ENCODE data around the gene LPAR5.
A peak's percentile ranks its signal among the peaks of the same experiment; 100 is the strongest.

Gene LPAR5

GRCh38 chr12:6605421-6606330, 30.1 kb downstream of the LPAR5 start (continued):
- peak; percentile 56 for TF ChIP-seq ZNF692 (tag by site-specific recombination; IDR thresholded peaks at IDR 0.05)
- TF ChIP-seq ZNF202 (tag by site-specific recombination; IDR thresholded peaks at IDR 0.05; ENCODE audit: borderline replicate concordance): no peak
- TF ChIP-seq ZNF366 (tag by site-specific recombination; conservative IDR thresholded peaks at IDR 0.05): no peak
- no peak for TF ChIP-seq GLI2 (tag by site-specific recombination; IDR thresholded peaks at IDR 0.05; ENCODE audit: borderline replicate concordance, low read depth)
- peak; percentile 61 for TF ChIP-seq CTCF (tag by site-specific recombination; IDR thresholded peaks at IDR 0.05)
- TF ChIP-seq SETDB1 (IDR thresholded peaks at IDR 0.05; ENCODE audit: insufficient read length, low read length): no peak
- no peak for TF ChIP-seq BCL11B (tag by site-specific recombination; IDR thresholded peaks at IDR 0.05; ENCODE audit: low read depth)
- no peak for TF ChIP-seq ZBTB1 (tag by site-specific recombination; IDR thresholded peaks at IDR 0.05)
- no peak; the same call in 1 of the 2 replicates for TF ChIP-seq ZNF768 (tag by site-specific recombination; IDR thresholded peaks at IDR 0.05)
- TF ChIP-seq PRDM1 (tag by site-specific recombination; IDR thresholded peaks at IDR 0.05): no peak
- 0 out of 2 replicates have a peak, but pooled peaks have one; percentile 15 for TF ChIP-seq KLF17 (tag by site-specific recombination; IDR thresholded peaks at IDR 0.05)
- peak; percentile 51 for TF ChIP-seq OSR2 (tag by site-specific recombination; IDR thresholded peaks at IDR 0.05)
- no peak for TF ChIP-seq GLIS1 (tag by site-specific recombination; IDR thresholded peaks at IDR 0.05)
- no peak for TF ChIP-seq PRDM4 (tag by site-specific recombination; IDR thresholded peaks at IDR 0.05)
- TF ChIP-seq, protein P1, sequence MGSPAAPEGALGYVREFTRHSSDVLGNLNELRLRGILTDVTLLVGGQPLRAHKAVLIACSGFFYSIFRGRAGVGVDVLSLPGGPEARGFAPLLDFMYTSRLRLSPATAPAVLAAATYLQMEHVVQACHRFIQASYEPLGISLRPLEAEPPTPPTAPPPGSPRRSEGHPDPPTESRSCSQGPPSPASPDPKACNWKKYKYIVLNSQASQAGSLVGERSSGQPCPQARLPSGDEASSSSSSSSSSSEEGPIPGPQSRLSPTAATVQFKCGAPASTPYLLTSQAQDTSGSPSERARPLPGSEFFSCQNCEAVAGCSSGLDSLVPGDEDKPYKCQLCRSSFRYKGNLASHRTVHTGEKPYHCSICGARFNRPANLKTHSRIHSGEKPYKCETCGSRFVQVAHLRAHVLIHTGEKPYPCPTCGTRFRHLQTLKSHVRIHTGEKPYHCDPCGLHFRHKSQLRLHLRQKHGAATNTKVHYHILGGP (tag by site-specific recombination; IDR thresholded peaks at IDR 0.05): no peak
- TF ChIP-seq, protein P2, sequence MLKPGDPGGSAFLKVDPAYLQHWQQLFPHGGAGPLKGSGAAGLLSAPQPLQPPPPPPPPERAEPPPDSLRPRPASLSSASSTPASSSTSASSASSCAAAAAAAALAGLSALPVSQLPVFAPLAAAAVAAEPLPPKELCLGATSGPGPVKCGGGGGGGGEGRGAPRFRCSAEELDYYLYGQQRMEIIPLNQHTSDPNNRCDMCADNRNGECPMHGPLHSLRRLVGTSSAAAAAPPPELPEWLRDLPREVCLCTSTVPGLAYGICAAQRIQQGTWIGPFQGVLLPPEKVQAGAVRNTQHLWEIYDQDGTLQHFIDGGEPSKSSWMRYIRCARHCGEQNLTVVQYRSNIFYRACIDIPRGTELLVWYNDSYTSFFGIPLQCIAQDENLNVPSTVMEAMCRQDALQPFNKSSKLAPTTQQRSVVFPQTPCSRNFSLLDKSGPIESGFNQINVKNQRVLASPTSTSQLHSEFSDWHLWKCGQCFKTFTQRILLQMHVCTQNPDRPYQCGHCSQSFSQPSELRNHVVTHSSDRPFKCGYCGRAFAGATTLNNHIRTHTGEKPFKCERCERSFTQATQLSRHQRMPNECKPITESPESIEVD (tag by site-specific recombination; IDR thresholded peaks at IDR 0.05): no peak
- TF ChIP-seq, protein P3, sequence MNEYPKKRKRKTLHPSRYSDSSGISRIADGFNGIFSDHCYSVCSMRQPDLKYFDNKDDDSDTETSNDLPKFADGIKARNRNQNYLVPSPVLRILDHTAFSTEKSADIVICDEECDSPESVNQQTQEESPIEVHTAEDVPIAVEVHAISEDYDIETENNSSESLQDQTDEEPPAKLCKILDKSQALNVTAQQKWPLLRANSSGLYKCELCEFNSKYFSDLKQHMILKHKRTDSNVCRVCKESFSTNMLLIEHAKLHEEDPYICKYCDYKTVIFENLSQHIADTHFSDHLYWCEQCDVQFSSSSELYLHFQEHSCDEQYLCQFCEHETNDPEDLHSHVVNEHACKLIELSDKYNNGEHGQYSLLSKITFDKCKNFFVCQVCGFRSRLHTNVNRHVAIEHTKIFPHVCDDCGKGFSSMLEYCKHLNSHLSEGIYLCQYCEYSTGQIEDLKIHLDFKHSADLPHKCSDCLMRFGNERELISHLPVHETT (tag by site-specific recombination; IDR thresholded peaks at IDR 0.05): no peak
- TF ChIP-seq ZNF133 (tag by site-specific recombination; IDR thresholded peaks at IDR 0.05): no peak
- no peak for TF ChIP-seq ZNF23 (tag by site-specific recombination; IDR thresholded peaks at IDR 0.05; ENCODE audit: borderline replicate concordance)
- TF ChIP-seq ZFP3 (tag by site-specific recombination; IDR thresholded peaks at IDR 0.05; ENCODE audit: low read depth): no peak
- no peak for TF ChIP-seq ZNF701 (tag by site-specific recombination; IDR thresholded peaks at IDR 0.05)
- TF ChIP-seq ZNF501 (tag by site-specific recombination; IDR thresholded peaks at IDR 0.05): no peak
- no peak for TF ChIP-seq ZNF660 (tag by site-specific recombination; IDR thresholded peaks at IDR 0.05)
- TF ChIP-seq ZNF791 (tag by site-specific recombination; IDR thresholded peaks at IDR 0.05): no peak
- no peak for TF ChIP-seq ZNF140 (tag by site-specific recombination; IDR thresholded peaks at IDR 0.05)
- peak; percentile 32; the same call in 1 of the 2 replicates for TF ChIP-seq ZNF394 (tag by site-specific recombination; IDR thresholded peaks at IDR 0.05; ENCODE audit: borderline replicate concordance)
- no peak for TF ChIP-seq ZNF184 (tag by site-specific recombination; IDR thresholded peaks at IDR 0.05)
- no peak for TF ChIP-seq ZNF175 (tag by site-specific recombination; IDR thresholded peaks at IDR 0.05)
